OCI-M2 (cell line): ENCODE measurements around the gene RAB39B.

ENCODE experiments used
- DNase-seq: peaks from one replicate; lab custom pipeline; 2025; ENCODE audit not compliant: unreplicated experiment; lab: John Stamatoyannopoulos, UW

Gene RAB39B

DNA sequence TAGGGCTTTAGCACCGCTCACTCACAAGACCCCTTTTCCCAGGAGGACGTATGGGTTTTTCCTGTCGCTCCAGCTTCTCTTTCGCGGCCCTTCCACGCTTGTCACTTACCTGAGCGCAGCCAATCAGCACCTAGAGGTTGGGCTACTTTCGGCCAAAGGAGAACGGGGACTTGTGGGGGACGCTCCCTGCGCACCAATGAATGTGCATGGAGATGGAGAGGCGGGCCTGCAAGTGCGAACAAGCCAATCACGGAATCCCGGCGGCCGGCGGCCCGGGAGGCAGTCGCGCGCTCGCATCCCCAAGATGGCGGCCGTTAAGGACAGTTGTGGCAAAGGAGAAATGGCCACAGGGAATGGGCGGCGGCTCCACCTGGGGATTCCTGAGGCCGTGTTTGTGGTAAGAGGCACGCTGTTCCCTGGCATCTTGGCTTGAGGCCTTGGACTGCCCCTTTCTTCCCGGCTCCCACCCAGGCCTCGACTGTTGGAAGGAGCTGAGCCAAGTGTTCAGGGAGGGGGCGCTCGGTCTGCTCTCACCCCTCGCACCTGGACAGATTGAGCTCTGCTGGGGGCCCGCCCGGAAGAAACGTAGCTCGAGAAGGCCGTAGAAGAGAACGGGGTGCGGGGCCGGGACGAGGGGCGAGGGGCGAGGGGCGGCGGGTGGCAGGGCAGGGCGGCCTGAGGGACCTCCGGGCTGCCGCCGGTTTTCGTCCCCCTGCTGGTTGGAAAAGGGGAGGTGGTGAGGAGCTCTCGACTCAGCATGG lies 47.9 kb downstream of the RAB39B start, which contains the start of gene VBP1:
Gene VBP1, plus strand, starts transcription at position 282 of the 761 bp plus-strand sequence. Its CDS starts 23 bp downstream, at position 305.
- DNase-seq, result no peak

DNA sequence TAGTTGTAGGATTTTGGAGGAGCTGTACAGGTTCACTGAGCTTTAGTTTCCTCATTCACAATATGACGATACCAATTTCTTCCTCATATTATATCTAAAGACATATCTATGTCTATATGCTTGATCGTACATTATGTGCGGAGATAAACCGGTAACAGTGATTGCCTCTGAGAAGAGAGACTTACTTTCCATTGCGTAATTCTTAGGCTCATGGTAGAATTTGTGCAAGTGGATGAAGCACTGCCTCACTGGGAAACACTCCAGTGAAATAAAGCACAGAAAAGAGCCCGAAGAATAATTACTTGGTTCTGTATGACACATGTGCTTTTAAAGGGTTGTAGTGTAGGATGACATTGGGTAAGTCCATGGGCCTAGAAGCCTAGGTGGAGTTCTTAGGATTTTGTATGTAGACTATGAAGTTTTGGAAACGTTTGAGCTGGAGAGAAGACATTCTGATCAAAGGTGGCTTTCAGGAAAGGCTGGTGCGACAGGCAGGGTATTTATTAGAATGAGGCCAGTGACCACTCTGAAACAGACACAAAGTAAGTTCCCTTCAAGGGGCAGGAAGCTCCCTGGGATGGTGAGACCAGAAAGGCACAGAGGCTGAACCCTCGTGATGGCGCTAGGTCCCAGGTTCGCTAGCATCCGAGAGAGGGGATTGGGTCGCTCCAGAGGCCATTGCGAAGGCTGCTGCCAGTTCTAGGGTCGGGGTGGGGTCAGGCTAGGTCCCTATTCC lies 48.7 kb downstream of the RAB39B start:
- no peak for DNase-seq

- no peak for DNase-seq
Measured at GRCh38 chrX:155213731-155214130, 50.6 kb downstream of the RAB39B start.

- no peak for DNase-seq
Measured at GRCh38 chrX:155211208-155211607, 53.1 kb downstream of the RAB39B start.
